ENCODE measurements around the gene CHRNB4. TPM values are rescaled to one million over a fixed set of nuclear protein-coding genes. Genes with fewer than 3 reads are reported as not detected.

Gene CHRNB4
- total RNA-seq, 4 donors from 2014 or later: 0.21 to 0.69 TPM; not detected in 2

DNA sequence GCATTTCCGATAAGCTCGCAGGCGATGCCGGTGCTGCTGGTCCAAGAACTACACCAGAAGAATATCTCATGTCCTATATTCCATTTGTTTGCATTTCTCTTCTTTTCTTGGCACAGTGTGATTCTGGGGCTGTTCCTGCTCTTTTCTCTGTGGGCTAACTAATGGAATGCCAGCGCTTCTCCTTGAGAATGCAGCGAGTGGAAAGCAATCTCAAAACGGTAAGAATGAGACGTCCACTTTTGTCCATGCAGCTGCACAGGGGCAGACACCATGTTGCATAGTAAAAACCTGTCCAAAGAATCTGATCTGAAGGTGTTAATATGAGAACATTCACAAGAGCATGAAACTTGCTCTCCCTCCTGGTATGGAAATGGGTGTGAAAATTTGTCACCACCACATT lies 13.7 kb downstream of the CHRNB4 start:
- no peak overlapping the region for H3K4me3 ChIP-seq
- no peaks in the 10 kb centered on the region for H3K27me3 ChIP-seq
- H3K27ac ChIP-seq: no peak overlapping the region
- H3K4me1 ChIP-seq: no peaks in the 10 kb centered on the region
- no peak for DNase-seq
- no peaks in the 10 kb centered on the region for H3K9me3 ChIP-seq
- TF ChIP-seq, protein P1, sequence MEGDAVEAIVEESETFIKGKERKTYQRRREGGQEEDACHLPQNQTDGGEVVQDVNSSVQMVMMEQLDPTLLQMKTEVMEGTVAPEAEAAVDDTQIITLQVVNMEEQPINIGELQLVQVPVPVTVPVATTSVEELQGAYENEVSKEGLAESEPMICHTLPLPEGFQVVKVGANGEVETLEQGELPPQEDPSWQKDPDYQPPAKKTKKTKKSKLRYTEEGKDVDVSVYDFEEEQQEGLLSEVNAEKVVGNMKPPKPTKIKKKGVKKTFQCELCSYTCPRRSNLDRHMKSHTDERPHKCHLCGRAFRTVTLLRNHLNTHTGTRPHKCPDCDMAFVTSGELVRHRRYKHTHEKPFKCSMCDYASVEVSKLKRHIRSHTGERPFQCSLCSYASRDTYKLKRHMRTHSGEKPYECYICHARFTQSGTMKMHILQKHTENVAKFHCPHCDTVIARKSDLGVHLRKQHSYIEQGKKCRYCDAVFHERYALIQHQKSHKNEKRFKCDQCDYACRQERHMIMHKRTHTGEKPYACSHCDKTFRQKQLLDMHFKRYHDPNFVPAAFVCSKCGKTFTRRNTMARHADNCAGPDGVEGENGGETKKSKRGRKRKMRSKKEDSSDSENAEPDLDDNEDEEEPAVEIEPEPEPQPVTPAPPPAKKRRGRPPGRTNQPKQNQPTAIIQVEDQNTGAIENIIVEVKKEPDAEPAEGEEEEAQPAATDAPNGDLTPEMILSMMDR (IDR thresholded peaks at IDR 0.05): no peak
- TF ChIP-seq POLR2A (IDR thresholded peaks at IDR 0.05): no peak
- intact Hi-C loops (cut with DNase I; ENCODE audit: low total_unique reads): no loop called here
- no peaks in the 10 kb centered on the region for H3K36me3 ChIP-seq

DNA sequence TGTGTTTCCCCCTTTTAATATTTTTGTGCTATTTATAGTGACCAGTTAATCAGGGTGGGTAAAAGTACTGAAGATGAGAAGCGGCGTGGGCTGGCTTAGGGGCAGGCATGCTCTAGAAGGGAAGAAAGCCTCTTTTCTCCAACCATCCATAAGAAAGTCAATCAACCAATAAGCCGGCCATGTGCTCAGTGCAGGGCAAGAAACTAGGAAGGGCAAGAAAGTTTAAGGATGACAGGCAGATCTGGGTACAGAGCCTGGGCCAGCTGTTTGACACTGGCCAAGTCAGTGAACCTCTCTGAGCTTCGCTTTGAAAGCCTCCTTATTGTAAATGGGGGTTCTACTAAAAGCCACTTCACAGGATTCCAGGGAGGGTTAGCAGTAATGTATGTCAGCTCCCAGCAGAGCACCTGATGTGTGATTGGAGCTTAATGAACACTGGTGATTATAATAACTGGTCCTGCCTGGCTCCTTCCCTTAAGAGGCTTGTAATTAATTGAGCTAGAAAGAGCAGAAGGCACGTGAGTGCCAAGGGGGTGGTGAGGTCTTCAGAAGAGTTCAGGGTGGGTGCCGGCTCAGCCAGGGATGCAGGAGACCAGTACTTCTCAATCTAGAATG lies 14.5 kb downstream of the CHRNB4 start:
- intact Hi-C loops (cut with DNase I; ENCODE audit: low total_unique reads): no loop called here
- no peak overlapping the region for H3K27ac ChIP-seq
- no peak overlapping the region for H3K4me3 ChIP-seq
- H3K4me1 ChIP-seq: no peaks in the 10 kb centered on the region
- no peak for DNase-seq
- H3K9me3 ChIP-seq: no peaks in the 10 kb centered on the region
- H3K36me3 ChIP-seq: no peaks in the 10 kb centered on the region
- H3K27me3 ChIP-seq: peaks cover 0 to under 1% of the 10 kb centered on the region in 2 donors
- TF ChIP-seq POLR2A (IDR thresholded peaks at IDR 0.05): no peak
- TF ChIP-seq, protein P1 (IDR thresholded peaks at IDR 0.05): no peak

- Histone ChIP-seq H3K9me3 (no peaks in the 10 kb centered on the region), H3K4me1 (no peaks in the 10 kb centered on the region), H3K27me3 (peaks cover 4 to 5% of the 10 kb centered on the region in 2 donors), H3K4me3 (no peak overlapping the region), H3K27ac (no peak overlapping the region), H3K36me3 (no peaks in the 10 kb centered on the region)
- no peak for DNase-seq
- intact Hi-C loops (cut with DNase I; ENCODE audit: low total_unique reads): no loop called here
- TF ChIP-seq POLR2A (IDR thresholded peaks at IDR 0.05): no peak
- TF ChIP-seq, protein P1 (IDR thresholded peaks at IDR 0.05): no peak
Measured at GRCh38 chr15:78625606-78626280, 15.3 kb downstream of the CHRNB4 start.

DNA sequence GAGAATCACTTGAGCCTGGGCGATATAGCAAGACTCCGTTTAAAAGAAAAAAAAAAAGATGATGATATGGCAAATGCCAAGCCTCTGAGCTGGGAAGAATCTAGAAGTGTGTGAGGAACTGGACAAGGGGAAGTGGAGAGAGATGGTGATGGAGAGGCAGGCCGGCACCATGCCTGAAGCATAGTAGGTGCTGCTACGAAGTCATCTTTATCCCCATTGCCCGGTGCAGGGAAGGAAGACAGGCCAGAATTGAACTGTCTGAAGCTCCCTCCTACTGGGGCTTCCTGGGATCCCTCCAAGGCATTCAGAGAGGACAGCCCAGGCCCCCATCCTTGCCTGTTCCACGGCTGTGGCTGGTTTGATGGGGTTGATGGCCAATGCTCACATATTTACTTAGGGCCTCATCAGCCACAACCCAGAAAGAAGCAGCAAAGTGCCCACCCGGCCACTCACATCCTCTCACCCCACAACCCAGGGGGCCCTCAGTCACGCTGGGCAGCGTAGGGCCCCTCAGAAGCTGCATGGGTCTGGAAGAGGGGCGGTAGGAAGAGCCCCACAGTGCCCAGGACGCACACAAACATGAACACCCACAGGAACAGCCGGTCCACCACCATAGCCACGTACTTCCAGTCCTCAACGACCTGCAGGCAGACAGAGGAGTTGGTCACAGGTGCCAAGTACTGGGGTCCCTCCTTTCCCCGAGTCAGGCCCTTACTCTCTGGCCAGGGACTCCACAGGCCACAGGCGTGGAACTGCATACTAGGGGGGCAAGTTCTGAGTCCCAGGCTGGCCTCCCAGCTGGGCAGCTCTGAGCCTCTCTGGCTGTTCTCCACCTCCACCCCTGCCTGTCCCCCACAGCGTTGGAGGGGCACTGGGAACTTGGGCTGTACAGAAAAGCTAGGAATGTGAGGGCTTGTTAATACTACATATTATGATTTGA lies 16.1 kb downstream of the CHRNB4 start:
- Histone ChIP-seq H3K36me3 (no peaks in the 10 kb centered on the region), H3K4me3 (no peak overlapping the region), H3K4me1 (no peaks in the 10 kb centered on the region), H3K9me3 (no peaks in the 10 kb centered on the region), H3K27me3 (peaks cover 5 to 12% of the 10 kb centered on the region in 2 donors), H3K27ac (no peak overlapping the region)
- DNase-seq: no peak
- TF ChIP-seq, protein P1 (IDR thresholded peaks at IDR 0.05): no peak
- no peak for TF ChIP-seq POLR2A (IDR thresholded peaks at IDR 0.05)
- intact Hi-C loops (cut with DNase I; ENCODE audit: low total_unique reads): no loop called here
